ENCODE data around the gene EPS8.
"Not testable (repeated sequence)": the region's sequence is repeated elsewhere in the genome, so short reads cannot be mapped to it uniquely, and the experiment has no call there.

Gene EPS8

GRCh38 chr12:15752785-15753184, 36.4 kb downstream of the EPS8 start:
- DNase-seq = no peak

DNA sequence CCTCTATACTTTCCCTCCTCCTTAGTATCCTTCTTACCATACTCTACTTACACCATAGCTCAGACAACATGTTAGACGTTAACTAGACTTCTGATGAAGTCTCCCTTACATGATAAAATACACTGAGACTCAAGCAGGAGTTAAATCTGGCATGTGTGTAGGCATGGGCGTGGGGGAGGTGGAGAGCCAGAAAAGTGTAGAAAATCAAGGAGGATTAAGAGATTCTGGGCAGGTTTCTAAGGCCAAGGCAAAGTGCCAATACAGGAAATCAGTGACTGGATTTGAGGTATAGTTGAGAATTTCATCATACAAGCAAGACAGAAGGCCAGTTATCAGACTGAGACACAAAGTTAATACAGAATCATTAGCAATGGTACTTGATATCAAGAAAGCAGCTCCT, 37.4 kb downstream of the EPS8 start:
- no peak for DNase-seq

DNA sequence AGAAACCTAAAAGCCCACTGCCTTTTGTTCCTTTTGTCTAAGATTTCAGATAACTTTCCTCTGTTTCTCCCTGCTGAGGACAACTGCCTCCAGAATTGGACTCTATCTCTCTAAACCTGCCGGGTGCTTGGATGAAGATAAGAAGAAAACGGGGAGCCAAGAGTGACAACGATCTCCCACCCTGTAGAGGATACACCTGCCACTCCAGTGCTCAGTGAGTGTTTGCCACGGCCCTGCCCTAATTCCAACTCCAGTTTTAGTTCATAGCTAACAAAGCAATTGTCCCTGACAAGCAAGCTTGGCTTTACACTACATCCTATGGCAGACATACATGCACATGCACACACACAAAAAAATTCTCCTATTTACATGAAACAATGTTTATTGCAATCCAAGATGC, 39.3 kb downstream of the EPS8 start:
- no peak for DNase-seq

DNA sequence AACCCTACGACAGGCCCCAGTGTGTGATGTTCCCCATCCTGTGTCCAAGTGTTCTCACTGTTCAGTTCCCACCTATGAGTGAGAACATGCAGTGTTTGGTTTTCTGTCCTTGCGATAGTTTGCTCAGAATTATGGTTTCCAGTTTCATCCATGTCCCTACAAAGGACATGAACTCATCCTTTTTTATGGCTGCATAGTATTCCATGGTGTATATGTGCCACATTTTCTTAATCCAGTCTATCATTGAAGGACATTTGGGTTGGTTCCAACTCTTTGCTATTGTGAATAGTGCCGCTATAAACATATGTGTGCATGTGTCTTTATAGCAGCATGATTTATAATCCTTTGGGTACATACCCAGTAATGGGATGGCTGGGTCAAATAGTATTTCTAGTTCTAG, 47.3 kb downstream of the EPS8 start:
- DNase-seq = not testable (repeated sequence)

DNA sequence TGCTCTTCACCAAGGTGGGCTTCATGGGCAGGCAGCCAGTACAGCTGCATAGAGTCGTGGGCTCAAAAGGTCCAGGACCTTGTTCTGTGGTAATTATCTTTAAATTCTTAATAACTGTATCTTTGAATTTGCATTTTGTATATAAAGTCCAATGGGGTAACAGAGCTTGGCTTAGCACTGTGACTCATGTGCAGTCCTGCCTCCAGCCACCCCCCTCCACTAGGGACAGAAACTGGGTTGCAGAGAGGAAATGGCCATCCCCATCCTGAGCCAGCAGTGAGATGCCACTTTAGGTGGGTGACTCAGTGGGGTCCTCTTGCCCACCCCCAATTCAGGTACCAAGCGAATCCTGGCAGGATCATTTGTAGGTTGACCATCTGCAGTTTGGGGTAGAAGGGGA, 48.1 kb downstream of the EPS8 start:
- no peak for DNase-seq

DNA sequence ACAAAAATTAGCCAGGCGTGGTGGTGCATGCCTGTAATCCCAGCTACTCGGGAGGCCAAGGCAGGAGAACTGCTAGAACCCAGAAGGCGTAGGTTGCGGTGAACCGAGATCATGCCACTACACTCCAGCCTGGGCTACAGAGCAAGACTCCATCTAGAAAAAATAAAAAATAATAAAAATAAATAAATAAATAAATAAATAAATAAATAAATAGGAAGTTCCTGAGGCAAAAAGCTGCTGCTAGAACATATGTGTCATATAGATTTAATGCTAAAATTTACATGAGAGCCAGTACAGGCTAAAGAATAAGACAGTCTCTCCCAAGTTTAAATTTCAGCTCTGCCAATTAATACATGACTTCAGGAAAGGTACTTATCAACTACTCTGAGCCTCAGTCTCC, 48.8 kb downstream of the EPS8 start:
- not testable (repeated sequence) for DNase-seq

GRCh38 chr12:15738438-15739015, 50.7 kb downstream of the EPS8 start:
- no peak for DNase-seq

DNA sequence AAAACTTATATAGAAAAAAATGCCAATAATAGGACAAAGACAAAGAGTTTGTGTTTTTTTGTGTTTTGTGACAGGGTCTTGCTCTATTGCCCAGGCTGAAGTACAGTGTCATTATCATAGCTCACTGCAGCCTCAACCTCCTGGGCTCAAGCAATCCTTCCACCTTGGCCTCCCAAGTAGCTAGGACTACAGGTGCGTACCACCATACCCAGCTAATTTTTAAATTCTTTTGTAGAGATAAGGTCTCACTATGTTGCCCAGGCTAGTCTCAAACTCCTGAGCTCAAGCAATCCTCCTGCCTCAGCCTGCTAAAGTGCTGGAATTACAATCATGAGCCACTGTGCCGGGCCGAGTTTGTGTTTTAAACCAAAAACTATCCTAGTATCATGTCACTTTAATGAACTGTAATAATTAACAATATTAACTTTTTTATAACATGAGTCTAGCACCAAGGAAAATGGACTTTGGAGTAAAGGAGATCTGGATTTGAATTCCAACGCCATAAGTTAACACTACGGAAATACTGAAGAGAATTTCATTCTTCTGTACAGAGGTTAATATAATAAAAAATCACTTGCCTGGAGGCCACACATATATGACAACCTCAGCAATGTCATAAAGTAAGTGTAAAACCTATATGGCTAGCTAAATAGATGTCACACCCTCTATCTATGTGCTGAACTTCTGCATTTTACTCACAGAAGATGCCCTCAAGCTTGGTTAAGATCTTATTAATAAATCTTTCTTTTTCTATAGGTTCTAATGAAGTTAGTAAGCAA, 53.2 kb downstream of the EPS8 start:
- no peak for DNase-seq

DNA sequence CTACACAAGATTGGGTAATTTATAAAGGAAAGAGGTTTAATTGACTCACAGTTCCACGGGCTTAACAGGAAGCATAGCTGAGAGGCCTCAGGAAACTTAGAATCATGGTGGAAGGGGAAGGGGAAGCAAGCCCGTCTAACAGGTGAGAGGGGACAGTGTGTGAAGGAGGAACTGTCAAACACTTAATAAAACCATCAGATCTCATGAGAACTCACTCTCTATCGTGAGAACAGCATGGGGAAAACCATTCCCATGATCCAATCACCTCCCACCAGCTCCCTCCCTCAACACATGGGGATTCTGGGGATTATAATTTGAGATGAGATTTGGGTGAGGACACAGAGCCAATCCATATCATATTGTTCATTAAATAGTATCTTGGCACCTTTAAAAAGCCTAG, 56.1 kb downstream of the EPS8 start:
- DNase-seq = no peak

DNA sequence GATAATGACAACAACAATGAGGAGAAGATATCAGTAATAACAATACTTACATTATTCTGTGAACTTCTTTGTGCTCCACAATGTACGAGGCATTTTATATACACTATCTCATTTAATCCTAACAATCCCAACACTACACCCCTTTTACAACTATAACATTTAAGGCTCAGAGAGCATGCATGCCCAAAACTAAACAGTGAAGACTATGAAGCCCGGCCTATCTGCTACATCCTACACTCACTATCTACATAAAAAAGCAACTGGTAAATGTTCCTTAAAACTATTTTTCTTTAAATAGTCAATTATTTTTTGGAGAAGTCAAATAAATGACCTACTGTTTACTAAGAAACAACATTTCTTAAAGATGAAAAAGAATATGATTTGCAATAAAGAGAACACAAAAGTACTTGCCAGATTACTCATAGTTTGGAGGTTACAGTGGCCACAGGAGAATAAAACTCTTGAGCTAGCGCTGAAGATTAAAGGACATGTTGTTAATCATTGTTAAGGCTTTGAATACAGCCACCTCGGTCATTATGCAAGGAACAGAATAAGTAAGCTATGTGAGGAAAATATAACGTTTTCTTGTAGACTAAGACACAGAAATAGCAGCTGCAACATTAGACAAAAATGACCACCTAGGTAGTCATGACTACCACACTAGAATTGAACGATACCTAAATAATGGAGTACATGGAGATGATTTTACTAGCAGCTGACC, 56.7 kb downstream of the EPS8 start:
- no peak for DNase-seq

GRCh38 chr12:15731940-15732339, 57.2 kb downstream of the EPS8 start:
- DNase-seq = no peak

GRCh38 chr12:15729097-15729496, 60.1 kb downstream of the EPS8 start:
- DNase-seq = no peak

GRCh38 chr12:15728118-15728598, 61.0 kb downstream of the EPS8 start:
- no peak for DNase-seq

GRCh38 chr12:15726878-15727150, 62.4 kb downstream of the EPS8 start:
- no peak for DNase-seq

DNA sequence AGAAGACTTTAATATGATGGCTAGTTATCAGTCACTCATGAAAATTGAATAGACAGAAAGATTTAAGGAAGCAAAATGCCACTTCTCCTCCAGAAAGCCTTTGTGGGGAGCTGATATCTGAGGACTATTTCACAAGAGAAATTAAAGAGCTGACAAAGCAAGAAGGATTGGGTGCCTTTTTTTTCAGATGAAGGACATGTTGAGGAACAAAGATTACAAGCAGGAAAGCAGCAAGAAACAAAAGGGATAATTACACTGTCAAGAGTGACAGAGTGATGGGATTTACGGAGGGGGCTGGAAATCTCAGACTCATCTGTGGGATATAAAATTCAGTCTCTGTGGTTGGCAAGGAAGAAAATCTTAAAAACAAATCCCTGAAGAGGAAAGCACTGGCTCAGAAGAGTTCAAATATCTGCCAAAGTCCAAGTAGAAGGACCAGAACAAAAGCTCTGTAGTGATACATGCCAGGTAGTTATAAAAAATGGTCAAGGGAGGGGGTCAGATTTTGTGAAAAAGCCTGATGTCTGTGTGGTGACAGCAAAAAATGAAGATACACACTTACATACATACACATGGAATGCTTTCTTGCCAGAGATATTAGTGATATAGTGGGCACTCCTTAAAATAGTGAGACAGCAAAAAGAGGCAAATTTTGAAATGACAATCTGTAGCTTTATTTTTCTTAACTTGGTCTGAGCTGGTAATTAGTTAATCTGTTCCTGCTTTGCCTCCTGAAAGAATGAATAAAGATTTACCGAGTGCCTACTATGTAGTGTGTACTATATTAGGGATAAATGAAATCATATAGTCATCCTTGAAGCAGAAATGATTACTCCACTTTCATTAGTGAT, 62.9 kb downstream of the EPS8 start:
- DNase-seq = no peak

- no peak for DNase-seq
Observed at GRCh38 chr12:15722951-15723350, 66.2 kb downstream of the EPS8 start.

GRCh38 chr12:15721316-15722115, 67.7 kb downstream of the EPS8 start:
- DNase-seq = no peak

DNA sequence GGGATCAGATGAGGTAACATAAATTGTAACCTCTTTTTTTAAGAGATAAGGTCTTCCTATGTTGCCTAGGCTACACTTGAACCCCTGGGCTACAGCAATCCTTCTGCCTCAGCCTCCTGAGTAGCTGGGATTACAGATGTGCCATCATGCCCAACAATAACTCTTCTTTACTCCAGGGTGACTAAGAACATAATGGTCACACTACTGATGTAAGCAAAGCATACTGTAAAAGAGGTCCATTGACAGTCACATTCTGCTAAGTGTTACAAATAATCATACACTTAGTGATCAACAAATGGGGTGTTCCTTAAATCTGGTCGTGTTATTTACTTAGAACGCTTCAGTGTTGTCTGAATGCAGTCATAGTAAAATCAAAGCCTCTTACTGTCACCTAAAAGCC, 68.9 kb downstream of the EPS8 start:
- no peak for DNase-seq

GRCh38 chr12:15719230-15719629, 70.0 kb downstream of the EPS8 start:
- no peak for DNase-seq

- DNase-seq = no peak
Observed at GRCh38 chr12:15717940-15718567, 71.1 kb downstream of the EPS8 start.

GRCh38 chr12:15716581-15716980, 72.6 kb downstream of the EPS8 start:
- DNase-seq = no peak

DNA sequence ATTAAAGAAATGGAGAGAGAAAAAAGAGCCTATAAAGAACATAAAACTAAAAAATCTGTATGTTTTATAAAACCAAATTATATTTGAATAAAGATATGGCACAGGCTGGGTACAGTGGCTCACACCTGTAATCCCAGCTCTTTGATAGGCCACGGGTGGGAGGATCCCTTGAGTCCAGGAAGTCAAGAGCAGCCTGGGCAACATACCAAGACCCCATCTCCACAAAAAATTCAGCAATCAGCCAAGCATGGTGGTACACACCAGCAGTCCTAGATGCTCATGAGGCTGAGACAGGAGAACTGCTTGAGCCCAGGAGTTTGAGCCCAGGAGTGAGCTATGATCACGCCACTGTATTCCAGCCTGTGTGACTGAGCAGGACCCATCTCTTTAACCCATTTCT, 74.9 kb downstream of the EPS8 start:
- no peak for DNase-seq

All from activated T-cell treated with anti-CD3 and anti-CD28 coated beads, Interleukin-2, amount 50 U/mL, for 1 hour (primary cell).